Measurements from ENCODE around the gene KHSRP.
"Not testable (repeated sequence)": the region's sequence is repeated elsewhere in the genome, so short reads cannot be mapped to it uniquely, and the experiment has no call there.

Gene KHSRP

DNA sequence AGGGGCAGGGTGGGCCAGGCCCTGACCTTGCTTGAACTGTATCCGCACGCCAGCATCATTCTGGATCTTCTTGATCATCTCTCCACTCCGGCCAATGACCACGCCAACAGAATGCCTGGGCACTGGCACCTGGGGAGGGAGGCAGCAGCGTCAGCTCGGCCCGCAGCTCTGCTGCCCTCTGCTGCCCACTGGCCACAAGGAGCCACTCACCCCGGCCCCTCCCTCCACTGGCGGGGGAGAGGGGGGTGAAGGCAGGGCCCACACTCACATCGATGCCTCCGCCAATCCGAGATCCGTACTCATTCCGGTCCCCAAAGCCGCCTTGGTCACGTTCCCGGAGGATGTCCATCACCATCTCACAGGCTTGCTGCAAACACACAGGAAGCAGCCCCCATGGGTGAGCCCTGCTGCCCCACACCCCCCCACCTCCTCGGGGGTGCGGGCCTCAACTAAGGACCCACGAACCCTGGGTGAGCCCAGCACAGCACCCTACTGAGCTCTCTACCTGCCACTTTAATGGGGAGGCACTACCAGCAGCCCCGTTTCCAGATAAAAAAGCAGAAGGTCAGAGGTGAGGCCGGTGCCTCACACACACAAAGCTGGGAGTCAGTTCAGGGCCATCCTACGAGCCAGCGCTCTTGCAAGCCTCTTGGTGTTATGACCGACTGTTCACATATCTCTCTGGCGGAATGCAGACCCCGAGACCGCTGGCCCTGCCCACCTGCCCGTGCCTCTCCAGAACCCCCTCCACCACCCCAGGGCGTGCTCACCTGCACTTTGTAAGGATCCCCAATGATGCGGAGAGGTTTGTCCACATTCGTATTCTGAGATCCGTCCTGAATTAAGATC, 6.7 kb downstream of the KHSRP start:
- no peak for DNase-seq (ENCODE audit: low read depth)

DNA sequence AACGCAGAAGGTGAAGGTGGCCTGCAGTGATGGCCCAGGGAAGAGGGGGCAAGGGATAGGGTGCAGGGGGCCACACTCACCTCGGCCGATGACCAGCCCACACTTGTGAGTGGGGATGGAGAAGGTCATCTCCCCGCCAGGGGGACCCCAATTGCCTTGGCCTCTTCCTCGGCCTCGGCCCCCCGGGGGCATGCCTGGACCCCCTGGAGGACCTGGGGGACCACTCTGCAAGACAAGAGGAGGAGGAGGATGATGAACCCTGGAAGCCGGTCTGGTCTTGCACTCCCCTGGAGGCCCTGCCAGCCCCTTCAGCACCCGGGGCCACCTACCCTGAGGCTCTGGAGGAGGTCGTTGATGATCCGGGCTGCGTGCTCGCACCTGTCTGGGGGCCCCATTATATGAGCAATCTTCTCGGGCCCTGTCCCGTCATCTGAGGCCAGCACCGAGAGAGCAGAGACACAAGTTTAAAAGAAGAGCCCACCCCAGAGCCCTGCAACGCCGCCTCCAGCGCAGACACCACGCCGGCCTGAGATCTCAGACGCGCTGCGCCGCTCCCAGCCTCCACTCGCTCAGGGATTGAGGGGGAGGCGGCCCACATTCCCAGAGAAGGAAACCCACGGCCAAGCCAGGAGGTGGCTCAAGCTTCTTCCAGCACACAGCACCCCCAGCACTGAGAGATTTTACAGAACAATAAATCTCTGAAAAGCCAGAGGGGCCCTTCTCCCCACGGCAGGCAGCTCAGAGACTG, 7.8 kb downstream of the KHSRP start:
- DNase-seq (ENCODE audit: low read depth), result no peak

DNA sequence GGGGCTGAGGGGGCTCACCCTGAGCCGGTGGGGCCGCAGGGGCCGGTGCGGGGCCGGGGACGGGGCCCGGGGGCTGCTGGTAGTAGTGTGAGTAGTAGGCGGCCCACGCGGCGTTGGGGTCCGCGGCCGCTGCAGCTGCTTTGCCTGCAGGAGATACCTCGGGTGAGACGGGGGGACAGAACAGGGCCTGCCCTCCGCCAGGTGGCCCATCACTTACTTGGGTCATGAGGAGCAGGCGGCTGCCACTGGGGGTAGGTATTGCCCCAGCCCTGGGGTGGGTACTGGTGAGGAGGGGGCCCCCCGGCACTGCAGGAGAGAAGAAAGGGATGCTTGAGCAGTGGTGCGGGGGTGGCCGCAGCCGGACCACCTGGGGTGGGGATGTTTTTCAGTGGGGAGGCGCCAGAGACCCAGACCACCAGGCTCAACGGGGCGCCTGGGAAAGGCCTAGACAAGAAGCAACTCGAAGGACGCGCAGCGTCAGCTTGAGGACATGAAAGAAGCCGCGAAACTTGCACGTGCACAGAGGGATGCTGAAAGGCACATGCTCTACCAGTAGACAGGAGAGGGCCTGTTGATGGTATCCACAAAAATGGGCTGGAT, 8.9 kb downstream of the KHSRP start:
- no peak for DNase-seq (ENCODE audit: low read depth)

DNA sequence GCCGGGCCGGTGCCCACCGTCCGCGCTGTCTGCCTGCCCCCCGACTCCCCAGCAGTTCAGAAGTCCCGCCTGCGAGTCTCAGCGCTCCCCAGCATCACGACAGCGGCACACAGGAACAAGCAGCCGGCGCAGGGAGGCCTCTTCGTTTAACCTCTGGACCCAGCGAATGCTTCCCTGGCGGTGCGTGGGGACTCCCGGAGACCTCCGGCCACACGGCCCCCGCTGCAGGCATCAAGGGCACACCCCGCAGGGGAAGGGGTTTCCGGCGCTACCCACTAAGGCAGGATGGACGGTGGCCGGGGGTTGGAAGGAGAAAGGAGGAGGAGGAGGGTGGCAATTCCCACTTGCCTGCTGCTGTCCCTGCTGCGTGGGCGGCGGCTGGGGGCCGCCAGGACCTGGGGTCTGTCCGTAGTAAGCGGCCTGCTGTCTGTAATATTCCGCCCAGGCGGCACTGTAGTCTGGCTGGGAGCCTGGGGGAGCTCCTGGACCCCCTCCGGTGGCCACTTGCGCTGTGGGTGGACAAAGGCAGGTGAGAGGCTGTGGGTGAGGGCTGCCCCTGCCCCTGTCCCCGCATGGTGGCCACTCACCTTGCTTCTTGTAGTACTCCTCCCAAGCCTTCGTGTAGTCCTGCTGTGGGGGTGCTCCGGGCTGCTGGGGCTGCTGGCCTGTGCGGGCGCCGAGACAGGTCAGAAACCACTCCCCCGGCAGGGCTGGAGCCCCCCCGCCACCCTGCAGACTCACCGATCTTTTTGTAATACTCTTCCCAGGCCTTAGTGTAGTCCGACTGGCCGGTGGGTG, 9.6 kb downstream of the KHSRP start:
- no peak for DNase-seq (ENCODE audit: low read depth)

DNA sequence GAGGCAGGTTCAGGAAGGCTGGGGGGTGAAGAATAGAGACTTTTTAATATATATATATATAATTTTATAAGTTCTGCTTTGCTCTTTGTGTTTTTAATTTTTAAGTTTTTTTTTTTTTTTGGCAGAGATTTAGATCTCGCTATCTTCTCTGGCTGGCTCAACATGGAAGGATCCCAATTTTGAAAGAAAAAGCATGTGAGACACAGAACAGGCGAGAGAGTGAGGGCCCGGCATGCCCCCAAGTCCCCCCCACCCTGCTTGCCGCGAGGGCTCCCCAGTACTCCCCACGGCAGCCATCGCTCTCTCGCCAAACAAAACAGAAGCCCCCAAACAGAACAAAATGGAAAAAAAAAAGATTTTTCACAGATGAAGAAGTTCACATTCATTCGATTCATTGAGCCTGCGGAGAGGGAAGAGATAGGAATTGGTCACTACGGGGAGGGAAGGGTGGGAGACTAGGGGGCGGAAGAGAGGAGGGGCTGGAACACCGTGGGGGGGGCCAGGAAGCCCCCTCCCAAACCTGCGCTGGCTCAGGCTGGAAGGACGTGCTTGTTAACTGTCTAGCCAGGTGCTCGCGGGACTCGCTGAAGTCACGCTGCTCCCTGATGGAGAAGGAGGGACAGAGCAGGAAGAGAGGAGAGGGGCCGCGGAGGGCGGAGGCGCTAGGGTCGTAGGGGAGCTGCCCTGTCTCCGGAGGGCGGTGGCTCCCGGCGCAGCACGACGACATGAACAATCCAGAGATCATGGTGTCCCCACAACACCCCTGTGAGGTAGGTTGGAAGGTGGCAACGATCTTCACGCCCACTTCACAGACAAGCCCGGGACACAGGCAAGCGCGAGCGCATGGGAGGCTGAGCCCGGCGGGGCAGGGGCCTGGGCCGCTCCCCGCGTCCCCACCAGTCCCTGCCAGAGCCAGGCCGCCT, 10.6 kb downstream of the KHSRP start:
- DNase-seq (ENCODE audit: low read depth), result no peak

DNA sequence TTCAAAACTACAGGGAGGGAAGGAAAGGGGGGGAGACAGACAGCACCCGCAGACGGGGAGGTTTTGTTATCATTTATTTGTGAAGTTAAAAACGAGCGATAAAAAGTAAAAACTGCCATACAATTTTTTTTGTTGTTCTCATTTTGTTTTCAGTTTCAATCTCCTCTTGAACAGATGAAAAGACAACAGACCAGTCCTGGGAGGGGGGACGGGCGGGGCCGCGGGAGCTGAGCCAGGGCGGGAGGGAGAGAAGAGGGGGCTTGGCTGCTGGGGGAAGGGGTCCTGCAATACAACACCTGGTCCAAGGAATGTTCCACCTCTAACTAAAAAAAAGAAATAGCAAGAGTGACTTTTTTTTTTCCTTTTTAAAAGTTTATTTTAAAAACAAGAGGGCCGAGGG, 11.3 kb downstream of the KHSRP start:
- no peak for DNase-seq (ENCODE audit: low read depth)

DNA sequence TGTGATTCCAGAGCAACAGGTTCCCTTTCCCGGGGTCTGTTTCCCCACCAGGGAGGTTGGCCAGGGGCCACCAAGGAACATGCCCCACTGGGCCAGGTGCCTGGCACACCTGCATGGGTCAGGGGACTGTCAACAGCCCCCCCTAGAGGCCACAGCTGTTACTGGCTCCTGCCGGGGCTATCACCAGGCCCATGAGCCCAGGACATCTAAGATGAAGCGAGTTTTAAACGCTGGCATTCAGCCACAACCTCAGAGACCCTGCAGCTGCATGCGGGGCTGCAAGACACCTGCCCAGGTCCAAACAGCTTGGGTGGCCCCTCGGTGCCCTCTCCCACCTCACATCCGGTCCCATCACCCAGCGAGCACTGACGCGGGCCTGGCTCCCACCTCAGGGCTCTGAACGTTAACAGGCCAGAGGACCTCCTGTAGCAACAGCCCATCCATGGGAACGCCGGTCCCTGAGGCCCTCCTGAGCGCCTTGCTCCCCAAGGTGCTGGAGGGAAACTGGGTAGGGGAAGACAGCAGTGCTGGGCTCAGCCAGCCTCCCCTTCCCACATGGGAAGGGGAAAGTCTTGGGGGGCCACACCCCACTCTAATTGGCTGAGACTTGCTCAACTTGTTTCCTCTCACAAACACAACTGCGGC, 12.0 kb downstream of the KHSRP start:
- DNase-seq (ENCODE audit: low read depth), result peak; percentile 20

DNA sequence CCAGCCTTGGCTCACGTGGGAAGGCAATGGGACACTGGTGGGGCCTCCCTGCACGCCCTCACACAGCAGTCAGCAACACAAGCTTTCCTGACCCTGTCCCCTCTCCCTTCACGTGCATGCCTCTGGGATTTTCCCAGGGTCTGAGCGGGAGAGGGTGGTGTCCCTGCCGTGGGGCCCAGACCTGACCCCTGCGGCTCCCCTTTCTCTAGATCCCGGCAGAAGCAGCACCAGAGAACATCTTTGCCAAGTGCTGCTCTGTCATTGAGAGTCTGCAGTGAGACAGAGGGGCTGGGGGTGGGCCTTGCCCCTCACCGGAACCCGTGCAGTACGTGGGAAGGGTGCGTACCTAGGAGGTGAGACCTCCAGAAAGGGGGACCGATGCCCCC, 12.6 kb downstream of the KHSRP start:
- no peak for DNase-seq (ENCODE audit: low read depth)

DNA sequence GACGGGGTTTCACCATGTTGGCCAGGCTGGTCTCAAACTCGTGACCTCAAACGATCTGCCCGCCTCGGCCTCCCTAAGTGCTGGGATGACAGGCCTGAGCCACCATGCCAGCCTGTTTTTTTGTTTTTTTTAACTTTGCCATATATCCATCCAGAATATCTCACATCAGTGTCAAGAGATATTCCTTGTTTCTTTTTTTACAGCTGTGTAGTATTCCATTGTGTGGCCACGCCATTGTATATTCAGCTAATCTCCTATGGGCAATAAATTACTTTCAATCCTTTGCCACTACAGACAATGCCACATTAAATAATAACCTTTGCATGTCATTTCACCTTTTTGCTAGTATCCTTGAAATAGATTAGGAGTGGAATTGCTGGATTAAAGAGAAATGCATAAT, 15.3 kb downstream of the KHSRP start:
- no peak for DNase-seq (ENCODE audit: low read depth)

DNA sequence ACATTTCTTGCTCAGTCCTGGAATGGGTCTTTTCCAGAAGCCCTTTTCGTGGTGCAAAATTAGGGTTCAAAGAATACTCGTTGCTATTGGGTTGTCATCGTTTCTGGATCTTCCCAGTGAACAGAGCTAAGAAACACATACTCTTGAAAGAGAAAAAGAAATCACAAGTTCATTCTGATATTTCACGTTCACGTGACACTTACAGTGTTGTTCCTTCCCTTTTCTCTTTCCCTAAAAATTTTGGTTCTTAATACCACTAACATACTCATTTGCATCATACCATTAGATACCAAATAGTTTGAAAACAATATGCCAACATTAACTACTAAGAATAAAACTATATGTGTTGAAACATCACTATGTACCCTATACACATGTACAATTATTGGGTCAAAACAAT, 18.2 kb downstream of the KHSRP start:
- DNase-seq (ENCODE audit: low read depth), result no peak

DNA sequence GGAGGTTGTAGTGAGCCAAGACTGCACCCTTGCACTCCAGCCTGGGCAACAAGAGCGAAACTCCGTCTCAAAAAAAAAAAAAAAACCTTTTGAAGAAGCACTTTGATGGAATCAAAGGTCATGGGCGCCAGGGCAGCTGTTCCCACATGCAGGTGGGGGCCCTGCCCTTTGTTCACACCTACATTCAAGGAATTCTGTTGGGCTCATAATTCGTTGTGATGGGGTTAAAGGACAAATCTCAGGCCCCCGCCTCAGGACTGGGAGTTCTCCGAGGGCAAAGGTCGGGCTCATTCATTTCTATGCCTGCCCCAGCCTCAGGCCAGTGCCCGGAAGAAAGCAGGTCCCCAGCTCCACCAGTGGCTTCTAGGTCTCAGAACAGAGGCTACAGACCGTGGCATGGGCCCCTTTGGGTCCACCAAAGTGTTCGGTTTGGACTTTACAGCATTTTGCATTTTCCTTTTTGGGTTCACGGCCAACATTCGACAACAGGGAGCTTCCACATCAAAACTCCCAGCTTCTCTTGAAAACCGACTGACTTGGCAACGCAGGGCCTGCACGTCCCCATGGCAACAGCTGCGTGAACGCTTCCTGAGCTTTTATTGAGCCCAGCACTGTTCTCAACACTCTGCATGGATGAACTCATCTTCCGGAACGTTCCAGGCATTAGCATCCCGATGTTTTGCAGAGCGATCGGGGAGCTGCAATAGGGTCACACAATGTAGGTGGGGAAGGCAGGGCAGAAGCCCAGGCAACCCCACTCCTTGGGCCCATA, 21.6 kb downstream of the KHSRP start:
- DNase-seq (ENCODE audit: low read depth), result no peak

DNA sequence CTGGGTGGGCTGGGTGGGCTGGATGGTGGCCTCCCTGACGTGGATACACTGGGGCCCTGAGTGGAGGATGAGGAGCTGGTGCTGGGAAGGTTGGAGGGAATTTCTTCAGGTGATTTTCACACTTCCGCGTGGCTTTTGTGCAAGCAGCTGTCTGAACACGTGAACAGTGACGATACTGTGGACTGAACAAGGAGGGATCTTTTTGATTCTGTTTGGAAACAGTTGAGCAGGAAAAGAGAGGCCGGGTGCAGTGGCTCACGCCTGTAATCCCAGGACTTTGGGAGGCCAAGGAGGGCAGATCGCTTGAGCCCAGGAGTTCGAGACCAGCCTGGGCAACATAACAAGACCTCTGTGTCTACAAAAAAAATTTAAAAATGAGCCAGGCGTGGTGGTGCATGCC, 22.6 kb downstream of the KHSRP start:
- no peak for DNase-seq (ENCODE audit: low read depth)

DNA sequence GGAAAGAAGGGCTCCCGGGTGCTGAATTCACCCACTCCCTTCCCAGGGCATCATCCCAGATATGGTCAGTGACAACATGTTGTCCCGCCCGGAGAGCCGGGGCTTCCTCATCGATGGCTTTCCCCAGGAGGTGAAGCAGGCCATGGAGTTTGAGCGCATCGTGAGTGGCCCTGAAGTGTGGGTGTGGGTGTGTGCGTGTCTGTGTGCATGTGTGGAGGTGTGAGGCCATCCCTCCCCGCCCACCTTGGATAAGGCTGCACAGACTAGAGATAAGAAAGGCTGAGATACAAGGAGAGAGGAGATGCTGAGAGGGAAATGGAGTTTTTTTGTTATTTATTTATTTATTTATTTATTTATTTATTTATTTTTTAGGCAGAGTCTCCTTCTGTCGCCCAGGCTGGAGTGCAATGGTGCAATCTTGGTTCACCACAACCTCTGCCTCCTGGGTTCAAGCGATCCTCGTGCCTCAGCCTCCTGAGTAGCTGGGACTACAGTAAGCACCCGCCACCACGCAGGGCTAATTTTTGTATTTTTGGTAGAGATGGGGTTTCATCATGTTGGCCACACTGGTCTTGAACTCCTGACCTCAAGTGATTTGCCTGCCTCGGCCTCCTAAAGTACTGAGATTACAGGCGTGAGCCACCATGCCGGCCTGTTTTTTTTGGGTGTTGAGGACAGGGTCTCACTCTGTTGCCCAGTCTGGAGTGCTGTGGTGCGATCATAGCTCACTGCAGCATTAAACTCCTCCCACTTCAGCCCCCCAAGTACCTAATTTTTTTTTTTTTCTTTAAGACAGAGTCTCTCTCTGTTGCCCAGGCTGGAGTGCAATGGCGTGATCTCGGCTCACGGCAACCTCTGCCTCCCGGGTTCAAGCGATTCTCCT, 24.3 kb downstream of the KHSRP start:
- not testable (repeated sequence) for DNase-seq (ENCODE audit: low read depth)

DNA sequence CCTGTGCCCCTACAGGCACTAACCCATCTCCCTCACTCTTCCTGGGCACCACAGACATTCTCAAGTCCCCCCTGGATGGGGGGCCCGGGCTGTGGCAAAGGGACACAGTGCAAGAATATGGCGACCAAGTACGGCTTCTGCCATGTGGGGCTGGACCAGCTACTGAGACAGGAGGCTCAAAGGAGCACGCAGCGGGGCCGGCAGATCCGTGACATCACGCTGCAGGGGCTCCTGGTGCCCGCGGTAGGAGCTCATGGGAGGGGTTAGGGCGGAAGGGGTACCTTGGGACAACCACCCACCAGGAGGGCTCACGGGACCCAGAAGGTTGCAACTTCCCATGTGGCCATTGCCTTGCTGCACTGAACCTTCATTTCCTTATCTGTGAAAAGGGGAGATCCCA, 28.3 kb downstream of the KHSRP start:
- no peak for DNase-seq (ENCODE audit: low read depth)

DNA sequence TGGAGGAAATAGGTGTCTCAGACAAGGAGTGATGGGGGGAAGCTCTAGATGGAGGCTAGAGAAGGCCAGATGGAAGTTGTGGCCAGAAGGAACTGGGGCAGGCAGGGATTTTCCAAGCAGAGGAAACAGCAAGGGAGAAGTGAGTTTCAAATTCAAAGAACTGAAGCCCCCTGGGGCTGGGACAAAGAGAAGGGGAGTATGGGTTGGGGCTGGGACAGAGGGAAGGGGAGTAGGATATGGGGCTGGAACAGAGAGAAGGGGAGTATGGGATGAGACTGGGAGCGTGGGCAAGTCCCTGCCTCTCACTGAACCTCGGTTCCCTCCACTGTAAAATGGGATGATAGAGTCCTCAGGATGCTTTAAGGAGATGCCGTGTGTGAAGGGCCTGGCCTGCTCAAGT, 29.8 kb downstream of the KHSRP start:
- DNase-seq (ENCODE audit: low read depth), result no peak

DNA sequence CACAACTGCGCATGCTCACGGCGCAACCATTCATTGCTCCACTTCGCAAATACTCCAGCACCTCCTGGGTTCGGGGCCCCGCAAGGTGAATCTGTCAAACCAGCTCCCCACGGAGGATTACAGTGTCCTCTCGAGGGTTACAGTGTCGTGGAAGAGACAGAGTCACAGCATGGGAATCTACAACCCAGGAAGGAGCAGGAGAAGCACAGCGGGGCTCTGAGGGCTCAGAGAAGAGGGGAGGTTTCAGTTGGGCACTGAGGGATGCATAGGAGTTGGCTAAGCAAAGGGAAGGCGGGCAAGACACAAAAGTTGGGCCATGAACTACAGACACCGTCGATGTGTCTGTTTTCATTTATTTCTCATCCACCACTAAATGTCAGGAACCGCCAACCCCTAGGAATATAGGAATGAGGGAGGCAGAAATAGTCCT, 30.6 kb downstream of the KHSRP start:
- DNase-seq (ENCODE audit: low read depth), result no peak

DNA sequence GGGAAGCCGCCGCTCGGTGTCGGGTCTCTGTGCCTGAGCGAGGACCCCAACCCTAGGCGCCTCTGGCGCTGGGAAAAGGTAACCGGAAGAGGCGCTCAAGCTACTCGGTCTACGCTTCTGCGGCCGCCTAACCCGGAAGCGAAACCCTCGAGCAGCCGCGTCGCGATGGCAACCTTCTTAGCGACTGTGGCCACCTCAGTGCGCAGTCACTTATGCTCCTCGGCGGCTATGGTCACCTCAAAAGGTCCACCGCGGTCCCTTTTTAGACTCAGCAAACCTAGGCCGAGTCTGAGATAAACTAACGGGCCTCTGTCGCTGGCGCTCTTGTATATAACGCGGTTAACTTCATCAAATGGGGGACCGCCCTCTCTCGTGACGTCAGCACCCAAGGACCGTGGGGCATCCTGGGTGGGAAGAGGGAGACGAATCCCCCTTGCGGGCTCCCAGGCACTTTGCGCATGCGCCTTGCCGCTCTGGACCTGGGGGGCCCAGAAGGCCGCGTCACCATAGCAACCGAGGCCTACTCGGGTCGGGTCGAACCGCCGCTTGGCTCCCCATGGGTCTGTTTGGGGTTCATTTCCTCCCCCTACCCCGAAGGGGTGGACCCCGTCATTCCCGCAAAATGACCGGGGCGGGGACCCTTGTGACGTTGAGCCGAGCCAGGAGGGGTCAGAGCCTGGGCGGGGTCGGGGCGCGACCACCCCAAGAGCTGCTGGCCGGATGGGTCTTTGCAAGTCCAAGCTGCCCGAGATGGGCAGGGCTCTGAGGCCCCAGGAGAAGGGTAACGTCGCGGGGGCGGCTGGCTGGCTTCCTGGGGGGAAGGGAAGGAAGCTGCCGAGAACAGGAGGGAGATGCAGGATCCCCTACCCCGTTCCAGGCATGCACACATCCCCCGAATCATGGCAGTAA, 31.3 kb downstream of the KHSRP start, which contains the start of gene GTF2F1:
Gene GTF2F1 (minus strand): TSS at position 91 of the 909 bp plus-strand sequence. CDS start 169 bp downstream, outside the sequence.
- DNase-seq (ENCODE audit: low read depth), result peak; percentile 93

All from stimulated activated CD8-positive, alpha-beta memory T cell treated with anti-CD3 and anti-CD28 coated beads, Interleukin-4, amount 100 ng/mL, for 24 hours (primary cell).